HT1080 (cell line): ENCODE data around the gene PDZD4. TPM values are rescaled to one million over a fixed set of nuclear protein-coding genes. Genes with fewer than 3 reads are reported as not detected.

Source experiments
- DNase-seq: peaks from one replicate; pipeline ENCODE4 v3.0.0-alpha.2; 2015; ENCODE audit warnings: low read depth
- total RNA-seq: library from RNA; depleted of rRNA; stranded (reverse); fragments of >200 nt; shearing (Covaris generic); gene quantifications from 2 replicates; pipeline ENCODE4 v1.2.3, GENCODE V29; 2014

The PDZD4 gene
- total RNA-seq, 1 experiment from 2014 or later, result 0.16 TPM

GRCh38 chrX:153814591-153815315 is 15.6 kb downstream of the PDZD4 start:
- DNase-seq, result no peak

GRCh38 chrX:153813161-153813560 is 17.2 kb downstream of the PDZD4 start:
- DNase-seq, result no peak

- DNase-seq, result no peak
Observed at GRCh38 chrX:153812220-153812619, 18.1 kb downstream of the PDZD4 start.

GRCh38 chrX:153807976-153808375 is 22.4 kb downstream of the PDZD4 start:
- DNase-seq, result no peak

GRCh38 chrX:153806999-153807575 is 23.3 kb downstream of the PDZD4 start:
- DNase-seq, result no peak

- no peak for DNase-seq
Observed at GRCh38 chrX:153805436-153805835, 24.9 kb downstream of the PDZD4 start.

GRCh38 chrX:153804621-153805020 is 25.7 kb downstream of the PDZD4 start:
- no peak for DNase-seq

GRCh38 chrX:153804100-153804595 is 26.2 kb downstream of the PDZD4 start:
- no peak for DNase-seq

- DNase-seq, result no peak
Observed at GRCh38 chrX:153803211-153804099, 26.9 kb downstream of the PDZD4 start.

GRCh38 chrX:153802513-153803045 is 27.8 kb downstream of the PDZD4 start:
- no peak for DNase-seq

- DNase-seq, result no peak
Observed at GRCh38 chrX:153801669-153802068, 28.7 kb downstream of the PDZD4 start.

- DNase-seq, result no peak
Observed at GRCh38 chrX:153800746-153801145, 29.6 kb downstream of the PDZD4 start.

GRCh38 chrX:153800177-153800722 is 30.1 kb downstream of the PDZD4 start:
- DNase-seq, result no peak

GRCh38 chrX:153799326-153799725 is 31.0 kb downstream of the PDZD4 start:
- DNase-seq, result no peak

GRCh38 chrX:153797415-153798015 is 32.8 kb downstream of the PDZD4 start:
- no peak for DNase-seq

GRCh38 chrX:153794897-153795816 is 35.2 kb downstream of the PDZD4 start:
- DNase-seq, result no peak

- DNase-seq, result peak; percentile 94
Observed at GRCh38 chrX:153794018-153794896, 36.1 kb downstream of the PDZD4 start, which contains the start of the genes IDH3G and SSR4. Gene IDH3G, minus strand, starts transcription at chrX:153794375. Its CDS starts 49 bp downstream, at chrX:153794326. Gene SSR4, plus strand, starts transcription at chrX:153794668. Its CDS starts 20 bp downstream, at chrX:153794688.

GRCh38 chrX:153793291-153793690 is 37.1 kb downstream of the PDZD4 start:
- DNase-seq, result no peak

GRCh38 chrX:153792368-153792767 is 38.0 kb downstream of the PDZD4 start:
- no peak for DNase-seq
